NCI-H2227 (cell line): ENCODE data around the gene CRB2.
A peak's percentile ranks its signal among the peaks of the same experiment; 100 is the strongest.

Experiments used
- DNase-seq: peaks from one replicate; lab custom pipeline; 2025; ENCODE audit not compliant: unreplicated experiment; lab: John Stamatoyannopoulos, UW

Gene CRB2

GRCh38 chr9:123355761-123356431 is at the start of gene CRB2:
Gene CRB2, plus strand, starts transcription at chr9:123356197. Its CDS starts 64 bp downstream, at chr9:123356261.
- DNase-seq: peak; percentile 33

GRCh38 chr9:123309611-123310010 is 46.4 kb upstream of the CRB2 start:
- DNase-seq: no peak

- no peak for DNase-seq
Observed at GRCh38 chr9:123310551-123311249, 45.3 kb upstream of the CRB2 start.

- no peak for DNase-seq
Observed at GRCh38 chr9:123311250-123311752, 44.7 kb upstream of the CRB2 start.

GRCh38 chr9:123312306-123312877 is 43.6 kb upstream of the CRB2 start:
- no peak for DNase-seq

- DNase-seq: no peak
Observed at GRCh38 chr9:123314617-123315016, 41.4 kb upstream of the CRB2 start.

DNA sequence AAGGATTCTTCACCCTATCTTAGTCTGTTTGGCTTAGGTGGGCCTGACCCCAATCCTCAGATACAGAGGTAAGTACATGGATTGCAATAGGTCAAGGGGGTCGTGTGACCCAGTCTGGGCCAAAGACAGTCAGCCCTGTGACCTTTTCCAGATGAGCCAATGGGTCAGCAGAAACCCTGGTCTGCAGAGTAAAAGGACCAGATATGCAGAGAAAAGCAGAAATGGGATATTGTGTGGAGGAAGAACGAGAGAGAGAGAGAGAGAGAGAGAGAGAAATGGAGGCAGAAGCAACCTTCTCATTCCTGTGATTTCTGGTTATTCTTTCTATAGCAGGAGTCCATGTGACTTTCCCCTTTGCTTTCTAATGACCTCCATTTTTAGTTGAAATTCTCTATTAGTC is 40.4 kb upstream of the CRB2 start:
- no peak for DNase-seq

GRCh38 chr9:123316053-123316718 is 39.8 kb upstream of the CRB2 start:
- no peak for DNase-seq

GRCh38 chr9:123318202-123318601 is 37.8 kb upstream of the CRB2 start:
- DNase-seq: no peak

GRCh38 chr9:123318961-123319421 is 37.0 kb upstream of the CRB2 start:
- no peak for DNase-seq

DNA sequence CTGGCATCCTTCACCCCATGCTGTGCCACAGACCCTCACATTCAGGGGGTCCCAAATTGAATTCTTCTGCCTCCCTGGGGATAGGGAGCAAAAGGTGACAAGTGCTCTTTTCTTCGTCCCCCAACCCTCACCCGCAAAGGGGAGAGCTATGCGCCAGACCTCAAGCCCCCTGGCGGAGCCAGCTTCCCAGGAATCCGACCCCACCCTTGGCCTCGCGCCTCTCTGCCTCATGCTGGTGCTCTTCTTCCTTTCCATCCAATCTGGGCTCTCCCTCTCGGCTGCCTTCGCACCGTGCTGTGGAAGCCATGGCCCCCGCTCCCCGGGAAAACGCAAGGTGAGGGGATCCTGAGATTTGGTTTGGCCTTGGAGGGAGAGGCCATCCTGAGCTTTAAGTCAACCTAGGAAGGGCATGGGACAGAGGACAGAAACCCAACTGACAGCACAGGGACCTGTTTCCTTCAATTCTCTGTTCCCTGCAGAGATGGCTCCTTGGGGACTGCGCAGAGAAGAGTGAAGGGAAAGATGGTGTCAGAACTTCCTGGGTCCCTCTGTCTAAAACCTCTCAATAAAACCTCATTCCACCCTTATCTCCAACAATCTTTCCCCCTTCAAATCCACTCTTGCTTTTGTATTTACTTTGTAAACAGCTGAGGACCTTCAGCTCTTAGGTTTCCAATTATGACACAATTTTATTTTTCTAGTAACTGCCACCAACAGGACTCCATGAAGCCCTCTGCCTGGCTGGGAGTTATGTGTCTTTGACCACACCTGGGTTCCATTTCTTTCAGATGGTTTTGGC is 36.3 kb upstream of the CRB2 start:
- no peak for DNase-seq

DNA sequence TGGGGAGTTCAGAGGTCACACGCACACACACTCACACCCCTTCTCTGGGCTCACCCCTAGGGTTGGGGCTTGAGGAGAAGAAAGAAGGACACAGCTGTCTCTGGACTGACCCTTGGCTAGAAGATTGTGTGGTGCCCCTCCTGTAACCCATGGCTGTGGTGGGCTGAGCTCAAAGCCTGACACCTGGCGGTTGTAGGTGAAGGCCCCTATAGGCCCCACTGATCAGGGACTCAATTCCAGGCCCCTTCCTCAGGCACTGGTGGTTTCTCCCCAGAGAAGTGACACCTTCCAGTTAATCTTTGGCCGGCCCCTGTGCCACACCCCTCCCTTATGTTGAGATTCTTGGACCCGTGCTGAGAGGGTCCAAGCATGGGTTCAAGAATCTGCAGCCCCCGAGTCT is 35.2 kb upstream of the CRB2 start:
- no peak for DNase-seq

- no peak for DNase-seq
Observed at GRCh38 chr9:123321616-123322272, 34.3 kb upstream of the CRB2 start.

DNA sequence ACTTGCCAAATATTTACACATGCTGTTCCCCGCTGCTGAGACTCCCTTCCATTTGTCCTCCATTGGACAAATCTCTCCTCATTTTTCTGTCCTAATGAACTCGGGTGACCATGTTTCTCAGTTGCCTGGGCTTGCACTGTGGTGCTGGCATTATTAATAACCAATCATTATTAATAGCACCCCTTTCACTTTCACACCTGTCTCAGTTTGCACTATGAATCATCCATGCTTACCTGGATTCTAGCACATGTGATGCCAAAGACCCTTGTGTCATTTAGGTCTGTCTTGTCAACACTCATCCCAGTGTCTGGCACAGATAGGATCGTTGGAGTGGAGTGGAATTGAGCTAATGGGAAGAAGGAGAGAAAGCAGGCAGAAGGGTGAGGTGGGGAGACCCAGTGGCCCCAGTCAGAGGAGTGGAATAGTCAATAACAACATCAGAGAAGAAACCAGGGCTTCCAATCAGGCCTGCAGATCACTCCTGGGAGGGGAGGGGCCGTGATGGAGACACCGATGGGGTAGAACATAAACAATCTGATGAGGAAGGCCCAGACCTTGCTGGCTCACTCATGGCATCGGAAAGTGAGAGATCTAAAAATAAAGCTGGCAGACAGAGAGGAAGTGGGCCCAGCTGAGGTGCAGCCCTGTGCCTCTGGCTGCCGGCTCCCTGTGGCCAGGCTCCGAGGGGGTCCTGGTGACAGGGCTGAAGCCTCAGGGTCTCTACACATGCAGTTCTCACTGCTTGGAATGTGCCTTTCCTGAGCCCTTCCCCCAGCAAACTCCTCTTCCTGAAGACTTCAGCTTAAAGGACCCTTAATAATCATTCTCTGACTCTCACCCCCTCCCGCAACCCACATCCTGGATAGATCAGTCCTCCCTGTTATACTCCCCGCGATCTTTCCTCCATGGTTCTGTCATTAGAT is 33.5 kb upstream of the CRB2 start:
- no peak for DNase-seq

DNA sequence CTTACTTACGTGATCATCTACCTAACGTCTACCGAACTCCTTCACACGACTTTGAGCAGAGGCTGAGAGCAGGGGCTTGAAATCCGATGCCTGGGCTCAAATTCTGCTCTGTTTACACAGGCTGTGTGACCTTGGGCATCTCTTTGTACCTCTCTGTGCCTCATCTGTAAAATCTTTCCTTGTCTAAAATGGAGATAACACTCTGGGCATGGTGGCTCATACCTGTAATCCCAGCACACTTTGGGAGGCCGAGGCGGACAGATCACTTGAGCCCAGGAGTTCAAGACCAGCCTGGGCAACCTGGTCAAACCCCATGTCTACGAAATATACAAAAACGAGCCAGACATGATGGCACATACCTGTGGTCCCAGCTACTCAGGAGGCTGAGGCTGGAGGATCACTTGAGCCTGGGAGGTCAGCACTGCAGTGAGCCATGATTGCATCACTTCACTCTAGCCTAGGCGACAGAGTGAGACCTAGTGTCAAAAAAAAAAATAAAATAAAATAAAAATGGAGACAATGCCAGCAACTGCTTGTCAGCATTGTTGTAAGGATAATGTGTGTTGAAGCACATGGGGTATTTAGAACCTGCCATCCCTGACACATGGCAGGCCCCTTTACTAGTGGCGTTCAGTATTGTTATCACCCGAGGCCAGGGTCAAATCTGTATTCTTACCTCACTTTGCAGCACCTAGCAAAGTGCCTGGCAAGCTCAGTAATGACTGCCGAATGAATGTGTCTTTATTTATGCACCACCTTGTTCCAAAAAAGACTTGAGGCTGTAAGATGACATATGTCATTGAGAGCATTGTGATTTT is 32.6 kb upstream of the CRB2 start:
- DNase-seq: no peak

DNA sequence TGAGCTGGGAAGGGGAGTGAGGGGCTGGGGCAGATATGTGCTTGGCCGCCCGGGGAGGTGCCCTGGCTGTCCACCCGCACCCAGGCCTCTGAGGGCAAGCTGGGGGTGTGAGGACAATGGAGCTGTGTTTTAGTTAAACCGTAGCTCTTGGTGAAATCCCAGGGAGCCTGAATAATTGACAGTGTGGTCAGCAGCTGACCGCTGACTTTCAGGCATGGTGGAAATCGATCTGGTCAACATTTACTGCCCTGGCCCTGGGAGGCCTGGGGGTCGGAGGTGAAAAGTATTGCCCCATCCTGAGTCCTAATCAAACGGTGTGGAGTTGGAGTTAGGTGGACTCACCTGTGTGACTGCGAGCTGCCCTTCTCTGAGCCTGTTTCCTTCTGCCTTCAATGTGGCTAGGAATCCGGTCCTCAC is 31.2 kb upstream of the CRB2 start:
- no peak for DNase-seq

DNA sequence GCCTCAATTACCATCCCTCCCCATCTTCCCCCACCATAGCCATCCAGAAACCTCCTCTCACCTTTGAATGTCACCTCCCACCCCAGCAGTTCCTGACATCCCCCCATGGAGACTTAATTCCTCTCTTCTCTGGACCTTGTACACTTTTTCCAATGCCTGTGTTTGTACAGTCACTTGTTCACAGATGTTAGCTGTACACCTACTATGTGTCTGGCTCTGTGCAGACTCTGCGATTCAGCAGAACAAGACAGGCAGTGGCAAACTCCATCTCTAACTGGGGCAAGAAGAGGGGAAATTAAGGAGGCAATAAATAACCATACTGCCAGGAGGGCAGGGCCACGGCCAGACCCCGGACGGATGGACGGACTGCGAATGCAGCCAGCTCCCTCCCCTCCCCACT is 29.8 kb upstream of the CRB2 start:
- no peak for DNase-seq

- DNase-seq: no peak
Observed at GRCh38 chr9:123326662-123327093, 29.3 kb upstream of the CRB2 start.
